PC-9 (cell line): ENCODE measurements around the gene KLHL42. TPM values are rescaled to one million over a fixed set of nuclear protein-coding genes. Genes with fewer than 3 reads are reported as not detected.
"Not testable (repeated sequence)": the region's sequence is repeated elsewhere in the genome, so short reads cannot be mapped to it uniquely, and the experiment has no call there.

Source experiments
- BruUV-seq: library from RNA; stranded (reverse); fragments of 400-500 nt; replicated peaks from 2 replicates; lab custom pipeline; 2021; lab: Mats Ljungman, UMichigan
- CTCF ChIA-PET: fragments of 300-600 bp; sonication (Branson Sonifier 250); formaldehyde crosslinking; loops from one replicate; lab custom pipeline; 2022; ENCODE audit warnings: antibody characterized with exemption; lab: Charles Lee
- POLR2A ChIA-PET: fragments of 300-600 bp; sonication (Branson Sonifier 250); formaldehyde crosslinking; loops from one replicate; lab custom pipeline; 2022; ENCODE audit warnings: antibody characterized with exemption; ENCODE audit not compliant: unreplicated experiment; lab: Charles Lee
- DNase-seq, 2 experiments: peaks; one replicate each; pipeline versions ENCODE4 v3.0.0 to v3.0.0-alpha.2; 2015 to 2022; ENCODE audit warnings: mixed read lengths in 1 of 2
- H2AFZ ChIP-seq: fragments of 200-600 bp; sonication (generic); 2 replicates; pipeline ENCODE4 v1.8.1; 2017; ENCODE audit warnings: antibody characterized with exemption
- H3F3A ChIP-seq: fragments of 200-600 bp; sonication (generic); 2 replicates; pipeline ENCODE4 v1.8.1; 2017; ENCODE audit warnings: antibody characterized with exemption, mild to moderate bottlenecking, low read depth; ENCODE audit not compliant: insufficient read depth
- H3K27ac ChIP-seq: fragments of 200-600 bp; sonication (generic); 2 replicates; pipeline ENCODE4 v1.6.1; 2016; ENCODE audit warnings: mixed run types
- H3K27me3 ChIP-seq: fragments of 200-600 bp; sonication (generic); 2 replicates; pipeline ENCODE4 v1.6.1; 2016; ENCODE audit warnings: low read depth, mixed run types; ENCODE audit not compliant: insufficient read depth
- H3K36me3 ChIP-seq: fragments of 200-600 bp; sonication (generic); 2 replicates; pipeline ENCODE4 v1.6.1; 2016; ENCODE audit warnings: low read depth, mixed run types
- H3K4me1 ChIP-seq: fragments of 200-600 bp; sonication (generic); replicated peaks from 2 replicates; pipeline ENCODE4 v1.6.1; 2016; ENCODE audit warnings: mixed run types; ENCODE audit not compliant: insufficient read depth
- H3K4me2 ChIP-seq: fragments of 200-600 bp; sonication (generic); 2 replicates; pipeline ENCODE4 v1.6.1; 2017; ENCODE audit warnings: mixed run types
- H3K4me3 ChIP-seq: fragments of 200-600 bp; sonication (generic); 2 replicates; pipeline ENCODE4 v1.6.1; 2016; ENCODE audit warnings: mixed run types
- H3K79me2 ChIP-seq: fragments of 200-600 bp; sonication (generic); 2 replicates; pipeline ENCODE4 v1.6.1; 2017; ENCODE audit warnings: low read depth, mixed run types
- H3K9me2 ChIP-seq: fragments of 200-600 bp; sonication (generic); 2 replicates; pipeline ENCODE4 v1.8.1; 2017; ENCODE audit warnings: mild to moderate bottlenecking; ENCODE audit not compliant: insufficient read depth
- H3K9me3 ChIP-seq: fragments of 200-600 bp; sonication (generic); 2 replicates; pipeline ENCODE4 v1.8.1; 2016; ENCODE audit warnings: low read depth; ENCODE audit not compliant: insufficient read depth
- H4K20me1 ChIP-seq: fragments of 200-600 bp; sonication (generic); 2 replicates; pipeline ENCODE4 v1.8.1; 2017; ENCODE audit not compliant: insufficient read depth
- EZH2 ChIP-seq: fragments of 200-600 bp; sonication (generic); IDR thresholded peaks from 2 replicates; pipeline ENCODE4 v1.8.0; 2017; ENCODE audit warnings: antibody characterized with exemption, low read depth
- intact Hi-C: fragments of 100-400 bp; cut with micrococcal nuclease; formaldehyde crosslinking; loops from one replicate; pipeline ENCODE4 v1.10.0; 2022; ENCODE audit not compliant: unreplicated experiment
- total RNA-seq: library from RNA; stranded (reverse); gene quantifications from 2 replicates; pipeline ENCODE4 v1.2.3, GENCODE V29; 2021
- TF ChIP-seq, protein P1 (sequence below): fragments of 200-600 bp; sonication (generic); conservative IDR thresholded peaks from 2 replicates; pipeline ENCODE4 v1.6.1; 2017; ENCODE audit warnings: mixed run types, antibody characterized with exemption, mild to moderate bottlenecking, moderate library complexity

Gene KLHL42
- total RNA-seq, 1 experiment from 2014 or later, result 33.6 TPM

DNA sequence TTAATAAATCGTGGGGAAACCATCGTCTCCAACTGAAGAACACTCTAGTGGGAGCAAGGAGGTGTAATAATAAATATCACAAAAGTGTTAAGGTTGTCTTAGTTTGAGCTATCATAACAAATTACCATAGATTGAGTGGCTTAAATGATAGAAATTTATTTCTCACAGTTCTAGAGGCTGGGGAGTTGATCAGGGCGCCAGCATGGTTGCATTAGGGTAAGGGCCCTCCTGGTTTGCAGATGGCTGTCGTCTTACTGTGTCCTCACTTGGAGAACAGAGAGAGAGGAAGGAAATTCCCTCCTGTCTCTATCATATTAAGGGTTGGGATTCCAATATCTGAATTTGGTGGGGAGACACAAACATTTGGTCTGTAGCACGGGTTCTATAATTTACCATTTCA lies 36.4 kb upstream of the KLHL42 start:
- Histone ChIP-seq H3K79me2 (peaks cover 1% of the 10 kb centered on the region; the same call in 1 of the 2 replicates), H3K27me3 (no peaks in the 10 kb centered on the region), H4K20me1 (no peaks in the 10 kb centered on the region), H3K4me3 (no peak overlapping the region), H3K4me2 (no peak overlapping the region), H3F3A (peaks cover 18% of the 10 kb centered on the region; the same call in 1 of the 2 replicates), H3K27ac (no peak overlapping the region), H3K36me3 (peaks cover 30% of the 10 kb centered on the region; the same call in 1 of the 2 replicates), H3K9me3 (no peaks in the 10 kb centered on the region), H3K4me1 (peaks cover 27% of the 10 kb centered on the region), H2AFZ (no peak overlapping the region), H3K9me2 (no peaks in the 10 kb centered on the region)
- BruUV-seq, result no TSS peak
- TF ChIP-seq EZH2, result no peak
- TF ChIP-seq, protein P1, sequence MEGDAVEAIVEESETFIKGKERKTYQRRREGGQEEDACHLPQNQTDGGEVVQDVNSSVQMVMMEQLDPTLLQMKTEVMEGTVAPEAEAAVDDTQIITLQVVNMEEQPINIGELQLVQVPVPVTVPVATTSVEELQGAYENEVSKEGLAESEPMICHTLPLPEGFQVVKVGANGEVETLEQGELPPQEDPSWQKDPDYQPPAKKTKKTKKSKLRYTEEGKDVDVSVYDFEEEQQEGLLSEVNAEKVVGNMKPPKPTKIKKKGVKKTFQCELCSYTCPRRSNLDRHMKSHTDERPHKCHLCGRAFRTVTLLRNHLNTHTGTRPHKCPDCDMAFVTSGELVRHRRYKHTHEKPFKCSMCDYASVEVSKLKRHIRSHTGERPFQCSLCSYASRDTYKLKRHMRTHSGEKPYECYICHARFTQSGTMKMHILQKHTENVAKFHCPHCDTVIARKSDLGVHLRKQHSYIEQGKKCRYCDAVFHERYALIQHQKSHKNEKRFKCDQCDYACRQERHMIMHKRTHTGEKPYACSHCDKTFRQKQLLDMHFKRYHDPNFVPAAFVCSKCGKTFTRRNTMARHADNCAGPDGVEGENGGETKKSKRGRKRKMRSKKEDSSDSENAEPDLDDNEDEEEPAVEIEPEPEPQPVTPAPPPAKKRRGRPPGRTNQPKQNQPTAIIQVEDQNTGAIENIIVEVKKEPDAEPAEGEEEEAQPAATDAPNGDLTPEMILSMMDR, result no peak
- ChIA-PET POLR2A (no interaction called here), CTCF (no interaction called here)
- intact Hi-C loops, result no loop called here
- DNase-seq, result no peak

DNA sequence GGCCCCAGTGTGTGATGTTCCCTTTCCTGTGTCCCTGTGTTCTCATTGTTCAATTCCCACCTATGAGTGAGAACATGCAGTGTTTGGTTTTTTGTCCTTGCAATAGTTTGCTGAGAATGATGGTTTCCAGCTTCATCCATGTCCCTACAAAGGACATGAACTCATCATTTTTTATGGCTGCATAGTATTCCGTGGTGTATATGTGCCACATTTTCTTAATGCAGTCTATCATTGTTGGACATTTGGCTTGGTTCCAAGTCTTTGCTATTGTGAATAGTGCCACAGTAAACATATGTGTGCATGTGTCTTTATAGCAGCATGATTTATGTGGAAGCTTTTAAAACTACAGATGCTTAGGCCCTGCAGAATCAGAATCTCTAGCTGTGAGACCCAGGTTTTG lies 34.3 kb upstream of the KLHL42 start:
- intact Hi-C loops, result not testable (repeated sequence)

DNA sequence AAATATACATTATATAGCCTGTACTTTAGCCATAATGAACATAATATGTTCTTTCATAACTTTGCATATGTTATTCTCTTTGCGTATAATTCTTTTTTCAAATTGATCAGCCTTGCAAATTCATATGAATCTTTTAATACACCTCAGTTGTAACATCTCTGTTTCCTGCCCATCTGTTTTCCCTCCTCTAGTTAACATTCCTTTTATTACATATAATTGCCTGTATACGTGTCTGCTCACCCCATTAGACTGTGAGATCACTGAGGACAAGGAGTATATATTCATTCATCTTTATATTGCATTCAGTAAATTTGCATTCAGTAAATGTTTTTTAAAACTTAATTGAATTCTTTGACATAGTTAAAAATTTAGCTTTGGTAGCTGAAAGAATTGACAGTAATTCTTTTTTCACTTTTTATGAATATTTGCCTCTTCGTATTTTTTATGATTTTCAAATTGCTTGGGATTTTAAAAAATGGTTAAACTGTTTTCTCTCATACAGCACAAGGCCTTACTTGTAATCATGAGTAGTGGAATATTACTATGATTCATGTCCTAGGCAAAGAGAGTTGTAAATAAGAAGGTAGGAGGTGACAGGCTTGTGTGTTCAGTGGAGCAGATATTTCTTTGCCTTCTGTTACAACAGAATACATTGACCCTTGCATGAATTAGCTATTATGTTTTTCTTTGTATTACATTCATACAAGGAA lies 32.8 kb upstream of the KLHL42 start:
- peak overlapping the region; percentile 91 for H3K27ac ChIP-seq
- peaks cover 10% of the 10 kb centered on the region for H3K79me2 ChIP-seq
- H4K20me1 ChIP-seq, result no peaks in the 10 kb centered on the region
- H3F3A ChIP-seq, result peaks cover 19% of the 10 kb centered on the region; the same call in 1 of the 2 replicates
- H2AFZ ChIP-seq, result no peak overlapping the region
- CTCF ChIA-PET, result no interaction called here
- H3K36me3 ChIP-seq, result peaks cover 25% of the 10 kb centered on the region
- no TSS peak for BruUV-seq
- POLR2A ChIA-PET, result no interaction called here
- intact Hi-C loops, result no loop called here
- H3K4me3 ChIP-seq, result no peak overlapping the region
- peak in 1 of 2 experiments; percentile 82 for DNase-seq
- H3K9me2 ChIP-seq, result no peaks in the 10 kb centered on the region
- peaks cover 42% of the 10 kb centered on the region for H3K4me1 ChIP-seq
- no peaks in the 10 kb centered on the region for H3K27me3 ChIP-seq
- peak overlapping the region; percentile 49 for H3K4me2 ChIP-seq
- H3K9me3 ChIP-seq, result peaks cover 3% of the 10 kb centered on the region; the same call in 1 of the 2 replicates
- TF ChIP-seq, protein P1, result no peak
- TF ChIP-seq EZH2, result no peak

More for the DNA sequence above, 34.3 kb upstream of the KLHL42 start:
- H3K9me3 ChIP-seq, H4K20me1 ChIP-seq, H3K9me2 ChIP-seq, BruUV-seq, H3K4me2 ChIP-seq, H2AFZ ChIP-seq, H3K4me3 ChIP-seq, DNase-seq, H3K27me3 ChIP-seq, POLR2A ChIA-PET: not testable (repeated sequence)
- H3K27ac ChIP-seq, result peak overlapping the region; percentile 91; the same call in 1 of the 2 replicates
- peaks cover 31% of the 10 kb centered on the region for H3K4me1 ChIP-seq
- H3K36me3 ChIP-seq, result peaks cover 34% of the 10 kb centered on the region
- CTCF ChIA-PET, result interaction anchor here (0.6 kb wide), 1 partner anchor 420 kb away, joined by 4 read pairs; no protein-coding TSS in a partner anchor
- peaks cover 10% of the 10 kb centered on the region for H3K79me2 ChIP-seq
- H3F3A ChIP-seq, result peaks cover 19% of the 10 kb centered on the region; the same call in 1 of the 2 replicates
